Kidney (tissue), 14 donors: ENCODE results near the gene SYT11. TPM values are rescaled to one million over a fixed set of nuclear protein-coding genes. Genes with fewer than 3 reads are reported as not detected.

Experiments
- DNase-seq, 5 donors: peaks; one replicate each; pipeline ENCODE4 v3.0.0-alpha.2; 2013 to 2020
- FAIRE-seq: peaks from 2 replicates; lab custom pipeline; 2012; peaks lifted over from hg19 to GRCh38; lab: Jason Lieb, UNC
- H3K27ac ChIP-seq, 2 donors: one replicate each; pipeline ENCODE4 v1.7.0; 2013; ENCODE audit warnings: low read depth in 2 of 2, low read length in 2 of 2, inconsistent platforms in 1 of 2
- H3K27me3 ChIP-seq: one replicate; pipeline ENCODE4 v1.7.1; 2013; ENCODE audit warnings: low read length, inconsistent platforms; ENCODE audit not compliant: control insufficient read depth, insufficient read depth
- H3K36me3 ChIP-seq, 3 donors: one replicate each; pipeline versions ENCODE4 v1.7.0 to v1.7.1; 2013; ENCODE audit warnings: low read length in 3 of 3, control low read depth in 1 of 3, inconsistent platforms in 1 of 3; ENCODE audit not compliant: insufficient read depth in 3 of 3, control insufficient read depth in 2 of 3
- H3K4me1 ChIP-seq, 3 donors: one replicate each; pipeline versions ENCODE4 v1.7.0 to v1.7.1; 2013; ENCODE audit warnings: low read length in 3 of 3, inconsistent platforms in 1 of 3, low read depth in 1 of 3; ENCODE audit not compliant: control insufficient read depth in 2 of 3, insufficient read depth in 2 of 3
- H3K4me3 ChIP-seq, 3 donors: one replicate each; pipeline versions ENCODE4 v1.7.0 to v1.8.1; 2013; ENCODE audit warnings: low read length in 3 of 3, control low read depth in 1 of 3, inconsistent platforms in 1 of 3
- H3K9ac ChIP-seq, 3 donors: one replicate each; pipeline versions ENCODE4 v1.7.0 to v1.7.1; 2013; ENCODE audit warnings: low read length in 3 of 3, control low read depth in 1 of 3, inconsistent platforms in 1 of 3
- H3K9me3 ChIP-seq, 3 donors: one replicate each; pipeline versions ENCODE4 v1.7.0 to v1.7.1; 2013; ENCODE audit warnings: low read length in 3 of 3, control low read depth in 1 of 3, inconsistent platforms in 1 of 3; ENCODE audit not compliant: control insufficient read depth in 2 of 3, insufficient read depth in 1 of 3
- CTCF ChIP-seq: IDR thresholded peaks from 3 replicates; pipeline ENCODE4 v1.5.1; 2012; ENCODE audit warnings: mild to moderate bottlenecking, moderate library complexity, borderline replicate concordance; ENCODE audit not compliant: insufficient read depth; ENCODE audit errors: extremely low read depth
- intact Hi-C: fragments of 100-400 bp; cut with DNase I; formaldehyde crosslinking; loops from one replicate; pipeline ENCODE4 v1.11.1; 2022
- polyA plus RNA-seq: library from polyadenylated mRNA; stranded (reverse); fragments of 350-450 nt; fragmentation: Illumina TruSeq; extraction: RNeasy Lipid Tissue Mini Kit (QIAGEN cat#74804); gene quantifications from one replicate; pipeline ENCODE4 v1.2.3, GENCODE V29; 2014; ENCODE audit warnings: low read depth, low replicate concordance; ENCODE audit not compliant: insufficient read depth
- total RNA-seq: library from RNA; stranded (reverse); fragmentation: NEBNext Ultra II Directional; extraction: Animal tissue kit (Norgen Biotek cat#: 25700); gene quantifications from one replicate; pipeline ENCODE4 v1.2.1, GENCODE V29; 2021
- donor health status: control.
- donor health status: control.
- donor health status: control.
- donor health status: control.
- donor health status: control.
- donor health status: DM: yes; HTN: yes; CAD: no.
- donor health status: Normal renal cell carcinoma (clear cell type).

Gene SYT11
- total and polyA plus RNA-seq, 2 donors from 2014 or later, result 8.4 to 16.8 TPM

- Histone ChIP-seq H3K4me1 (no peaks in the 10 kb centered on the region), H3K27me3 (no peaks in the 10 kb centered on the region)
- FAIRE-seq, result no peak
Observed at GRCh38 chr1:155872527-155872926, 13.2 kb downstream of the SYT11 start.

GRCh38 chr1:155873860-155874259 lies 14.5 kb downstream of the SYT11 start:
- FAIRE-seq, result no peak
- no peak for DNase-seq
- Histone ChIP-seq H3K27ac (no peak overlapping the region), H3K9ac (no peak overlapping the region), H3K9me3 (no peaks in the 10 kb centered on the region), H3K36me3 (no peaks in the 10 kb centered on the region), H3K27me3 (no peaks in the 10 kb centered on the region), H3K4me3 (no peak overlapping the region), H3K4me1 (no peaks in the 10 kb centered on the region)
- intact Hi-C loops, result no loop called here
- no peak for TF ChIP-seq CTCF

More at GRCh38 chr1:155872527-155872926, 13.2 kb downstream of the SYT11 start:
- Histone ChIP-seq H3K36me3 (no peaks in the 10 kb centered on the region), H3K9me3 (no peaks in the 10 kb centered on the region), H3K27ac (no peak overlapping the region), H3K4me3 (no peak overlapping the region), H3K9ac (no peak overlapping the region)
- DNase-seq, result no peak
- TF ChIP-seq CTCF, result no peak
- intact Hi-C loops, result no loop called here

- Histone ChIP-seq H3K27ac (no peak overlapping the region), H3K9me3 (no peaks in the 10 kb centered on the region), H3K4me3 (no peak overlapping the region), H3K36me3 (no peaks in the 10 kb centered on the region), H3K9ac (no peak overlapping the region), H3K27me3 (no peaks in the 10 kb centered on the region), H3K4me1 (no peaks in the 10 kb centered on the region)
- no peak for TF ChIP-seq CTCF
- intact Hi-C loops, result no loop called here
- FAIRE-seq, result no peak
- DNase-seq, result no peak
Observed at GRCh38 chr1:155877945-155878344, 18.6 kb downstream of the SYT11 start.

GRCh38 chr1:155880251-155880650 lies 20.9 kb downstream of the SYT11 start:
- no peak for TF ChIP-seq CTCF
- Histone ChIP-seq H3K9me3 (no peaks in the 10 kb centered on the region), H3K27ac (no peak overlapping the region), H3K4me3 (no peak overlapping the region), H3K9ac (no peak overlapping the region), H3K4me1 (peaks cover 0 to 13% (median 0%) of the 10 kb centered on the region in 3 donors), H3K36me3 (no peaks in the 10 kb centered on the region), H3K27me3 (no peaks in the 10 kb centered on the region)
- DNase-seq, result no peak
- intact Hi-C loops, result no loop called here
- no peak for FAIRE-seq
